ENCODE data around the gene AFDN.

DNA sequence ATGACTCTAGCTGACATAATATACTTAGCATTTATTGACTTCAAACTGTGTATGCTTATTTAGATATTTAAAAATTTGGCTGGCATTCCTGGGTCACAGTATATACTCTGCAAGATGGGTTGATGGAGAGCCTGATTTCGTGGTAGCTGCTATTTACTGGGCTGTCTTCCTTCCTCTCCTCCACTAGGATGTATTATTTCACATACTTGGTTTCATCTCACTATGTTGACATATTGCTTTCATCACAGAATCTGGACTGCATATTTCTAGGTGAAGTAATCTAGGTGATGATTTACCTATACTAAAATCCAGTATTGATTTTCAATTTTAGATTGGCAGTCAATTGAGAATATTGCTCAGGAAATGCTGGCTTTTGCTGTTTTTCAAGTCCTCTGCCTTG is 15.7 kb downstream of the AFDN start:
- TF ChIP-seq ARNT (IDR thresholded peaks at IDR 0.05) = no peak
- TF ChIP-seq, protein P1, sequence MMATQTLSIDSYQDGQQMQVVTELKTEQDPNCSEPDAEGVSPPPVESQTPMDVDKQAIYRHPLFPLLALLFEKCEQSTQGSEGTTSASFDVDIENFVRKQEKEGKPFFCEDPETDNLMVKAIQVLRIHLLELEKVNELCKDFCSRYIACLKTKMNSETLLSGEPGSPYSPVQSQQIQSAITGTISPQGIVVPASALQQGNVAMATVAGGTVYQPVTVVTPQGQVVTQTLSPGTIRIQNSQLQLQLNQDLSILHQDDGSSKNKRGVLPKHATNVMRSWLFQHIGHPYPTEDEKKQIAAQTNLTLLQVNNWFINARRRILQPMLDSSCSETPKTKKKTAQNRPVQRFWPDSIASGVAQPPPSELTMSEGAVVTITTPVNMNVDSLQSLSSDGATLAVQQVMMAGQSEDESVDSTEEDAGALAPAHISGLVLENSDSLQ (IDR thresholded peaks at IDR 0.05) = no peak
- no peak for TF ChIP-seq FOXM1 (IDR thresholded peaks at IDR 0.05; ENCODE audit: borderline replicate concordance)
- TF ChIP-seq TARDBP (IDR thresholded peaks at IDR 0.05) = no peak
- TF ChIP-seq SUZ12 (IDR thresholded peaks at IDR 0.05) = no peak
- TF ChIP-seq BHLHE40 (IDR thresholded peaks at IDR 0.05; ENCODE audit: borderline replicate concordance) = no peak
- no peak for TF ChIP-seq ELF4 (IDR thresholded peaks at IDR 0.05)
- TF ChIP-seq ZNF384 (IDR thresholded peaks at IDR 0.05) = no peak
- TF ChIP-seq NFRKB (IDR thresholded peaks at IDR 0.05) = no peak
- TF ChIP-seq FOXK2 (IDR thresholded peaks at IDR 0.05) = no peak
- no peak for TF ChIP-seq SP1 (IDR thresholded peaks at IDR 0.05)
